ENCODE measurements around the gene UBXN10. TPM values are rescaled to one million over a fixed set of nuclear protein-coding genes. Genes with fewer than 3 reads are reported as not detected.

UBXN10 gene
- total and polyA plus RNA-seq, 10 donors = 0.07 to 0.26 (median 0.18) TPM

- intact Hi-C loops (cut with DNase I; ENCODE audit: low total_unique reads) = loop anchor here (5.0 kb wide), 1 partner anchor 220 kb away; the partner anchor contains the start of gene PLA2G2A
- WGBS, 5 donors = 66 to 76% (median 73%) methylated on average over 6 of the region's 6 CpGs
- no peaks in the 10 kb centered on the region for H3K36me3 ChIP-seq
Measured at GRCh38 chr1:20197329-20197791, 11.5 kb downstream of the UBXN10 start.

GRCh38 chr1:20198296-20198695, 12.4 kb downstream of the UBXN10 start:
- no peaks in the 10 kb centered on the region for H3K9me3 ChIP-seq
- no peak overlapping the region for H3K27ac ChIP-seq
- intact Hi-C loops (cut with DNase I; ENCODE audit: low total_unique reads) = loop anchor here (5.0 kb wide), 1 partner anchor 221 kb away; the partner anchor contains the start of gene PLA2G2A
- no peak for TF ChIP-seq POLR2A (IDR thresholded peaks at IDR 0.05)
- TF ChIP-seq CTCF (IDR thresholded peaks at IDR 0.05 in 8 of 11, conservative IDR thresholded peaks at IDR 0.05 in 3 of 11) = no peak
- TF ChIP-seq POLR2AphosphoS5 (IDR thresholded peaks at IDR 0.05) = no peak
- H3K4me3 ChIP-seq = no peak overlapping the region
- peaks cover 0 to 29% (median 0%) of the 10 kb centered on the region in 7 donors for H3K27me3 ChIP-seq (replicated peaks in 1 of 7)
- WGBS, 5 donors = 35 to 90% (median 80%) methylated on average over 1 of the region's 1 CpG
- H3K4me1 ChIP-seq = peaks cover 3 to 9% (median 6%) of the 10 kb centered on the region in 6 donors
- H3K36me3 ChIP-seq = no peaks in the 10 kb centered on the region
- no peak for DNase-seq

More at GRCh38 chr1:20197329-20197791, 11.5 kb downstream of the UBXN10 start:
- Histone ChIP-seq H3K4me1 (peaks cover 3 to 9% (median 6%) of the 10 kb centered on the region in 6 donors), H3K27me3 (replicated peaks in 1 of 7) (peaks cover 0 to 36% (median 0%) of the 10 kb centered on the region in 7 donors), H3K4me3 (no peak overlapping the region), H3K27ac (no peak overlapping the region), H3K9me3 (no peaks in the 10 kb centered on the region)
- TF ChIP-seq POLR2AphosphoS5 (IDR thresholded peaks at IDR 0.05) (no peak), POLR2A (IDR thresholded peaks at IDR 0.05) (no peak), CTCF (IDR thresholded peaks at IDR 0.05 in 8 of 11, conservative IDR thresholded peaks at IDR 0.05 in 3 of 11) (no peak)
- no peak for DNase-seq

GRCh38 chr1:20198918-20199317, 13.0 kb downstream of the UBXN10 start:
- no peaks in the 10 kb centered on the region for H3K9me3 ChIP-seq
- peaks cover 3 to 9% (median 6%) of the 10 kb centered on the region in 6 donors for H3K4me1 ChIP-seq
- no peak overlapping the region for H3K4me3 ChIP-seq
- no peaks in the 10 kb centered on the region for H3K36me3 ChIP-seq
- TF ChIP-seq POLR2A (IDR thresholded peaks at IDR 0.05) = no peak
- no peak for TF ChIP-seq POLR2AphosphoS5 (IDR thresholded peaks at IDR 0.05)
- TF ChIP-seq CTCF (IDR thresholded peaks at IDR 0.05 in 8 of 11, conservative IDR thresholded peaks at IDR 0.05 in 3 of 11) = no peak
- 60 to 69% (median 63%) methylated on average over 7 of the region's 7 CpGs for WGBS, 5 donors
- H3K27me3 ChIP-seq (replicated peaks in 1 of 7) = peaks cover 0 to 29% (median 0%) of the 10 kb centered on the region in 7 donors
- DNase-seq = no peak
- H3K27ac ChIP-seq = no peak overlapping the region
- intact Hi-C loops (cut with DNase I; ENCODE audit: low total_unique reads) = loop anchor here (5.0 kb wide), 1 partner anchor 222 kb away; the partner anchor contains the start of gene PLA2G2A

- no peaks in the 10 kb centered on the region for H3K9me3 ChIP-seq
- 35 to 59% (median 54%) methylated on average over 3 of the region's 3 CpGs for WGBS, 5 donors
- H3K4me1 ChIP-seq = peaks cover 3 to 8% (median 6%) of the 10 kb centered on the region in 6 donors
- H3K27me3 ChIP-seq (replicated peaks in 1 of 7) = peaks cover 0 to 29% (median 0%) of the 10 kb centered on the region in 7 donors
- no peak for DNase-seq
- no peak overlapping the region for H3K4me3 ChIP-seq
- no peak overlapping the region for H3K27ac ChIP-seq
- TF ChIP-seq CTCF (IDR thresholded peaks at IDR 0.05 in 8 of 11, conservative IDR thresholded peaks at IDR 0.05 in 3 of 11) = no peak
- TF ChIP-seq POLR2AphosphoS5 (IDR thresholded peaks at IDR 0.05) = no peak
- TF ChIP-seq POLR2A (IDR thresholded peaks at IDR 0.05) = no peak
- intact Hi-C loops (cut with DNase I; ENCODE audit: low total_unique reads) = loop anchor here (5.0 kb wide), 1 partner anchor 222 kb away; the partner anchor contains the start of gene PLA2G2A
- no peaks in the 10 kb centered on the region for H3K36me3 ChIP-seq
Measured at GRCh38 chr1:20199403-20199802, 13.5 kb downstream of the UBXN10 start.

Measured in spleen (tissue), 11 donors.